Transverse colon (tissue), 4 donors: ENCODE data around the gene E2F4.

Experiments used
- EP300 ChIP-seq: sonication (generic); formaldehyde crosslinking; IDR thresholded peaks from one replicate; pipeline ENCODE4 v1.6.1; 2017; ENCODE audit warnings: antibody characterized with exemption, low read depth
- POLR2A ChIP-seq: fragments of 450-650 bp; IDR thresholded peaks from one replicate; pipeline ENCODE4 v1.6.1; 2016; ENCODE audit warnings: antibody characterized with exemption, mild to moderate bottlenecking, moderate library complexity
- POLR2AphosphoS5 ChIP-seq, 3 donors: sonication (generic); formaldehyde crosslinking; IDR thresholded peaks; one replicate each; pipeline ENCODE4 v1.6.1; 2016; ENCODE audit warnings: antibody characterized with exemption in 3 of 3
- TF ChIP-seq, protein P1 (sequence below), 5 experiments: fragments of 200-600 bp in 3 of 5; fragments of 450-650 bp in 2 of 5; sonication (generic) in 3 of 5; IDR thresholded peaks; 1 replicate in 2 of 5; 2 replicates in 3 of 5; pipeline ENCODE4 v1.5.1; 2016 to 2017; ENCODE audit warnings: antibody characterized with exemption in 5 of 5, inconsistent platforms in 3 of 5, mild to moderate bottlenecking in 2 of 5, moderate library complexity in 1 of 5

GRCh38 chr16:67233596-67233995, 41.6 kb downstream of the E2F4 start:
- TF ChIP-seq, protein P1, sequence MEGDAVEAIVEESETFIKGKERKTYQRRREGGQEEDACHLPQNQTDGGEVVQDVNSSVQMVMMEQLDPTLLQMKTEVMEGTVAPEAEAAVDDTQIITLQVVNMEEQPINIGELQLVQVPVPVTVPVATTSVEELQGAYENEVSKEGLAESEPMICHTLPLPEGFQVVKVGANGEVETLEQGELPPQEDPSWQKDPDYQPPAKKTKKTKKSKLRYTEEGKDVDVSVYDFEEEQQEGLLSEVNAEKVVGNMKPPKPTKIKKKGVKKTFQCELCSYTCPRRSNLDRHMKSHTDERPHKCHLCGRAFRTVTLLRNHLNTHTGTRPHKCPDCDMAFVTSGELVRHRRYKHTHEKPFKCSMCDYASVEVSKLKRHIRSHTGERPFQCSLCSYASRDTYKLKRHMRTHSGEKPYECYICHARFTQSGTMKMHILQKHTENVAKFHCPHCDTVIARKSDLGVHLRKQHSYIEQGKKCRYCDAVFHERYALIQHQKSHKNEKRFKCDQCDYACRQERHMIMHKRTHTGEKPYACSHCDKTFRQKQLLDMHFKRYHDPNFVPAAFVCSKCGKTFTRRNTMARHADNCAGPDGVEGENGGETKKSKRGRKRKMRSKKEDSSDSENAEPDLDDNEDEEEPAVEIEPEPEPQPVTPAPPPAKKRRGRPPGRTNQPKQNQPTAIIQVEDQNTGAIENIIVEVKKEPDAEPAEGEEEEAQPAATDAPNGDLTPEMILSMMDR (IDR thresholded peaks at IDR 0.05), result no peak
- TF ChIP-seq POLR2AphosphoS5 (IDR thresholded peaks at IDR 0.05) (no peak), POLR2A (no peak), EP300 (no peak)
